ENCODE data around the gene C1orf141.

DNA sequence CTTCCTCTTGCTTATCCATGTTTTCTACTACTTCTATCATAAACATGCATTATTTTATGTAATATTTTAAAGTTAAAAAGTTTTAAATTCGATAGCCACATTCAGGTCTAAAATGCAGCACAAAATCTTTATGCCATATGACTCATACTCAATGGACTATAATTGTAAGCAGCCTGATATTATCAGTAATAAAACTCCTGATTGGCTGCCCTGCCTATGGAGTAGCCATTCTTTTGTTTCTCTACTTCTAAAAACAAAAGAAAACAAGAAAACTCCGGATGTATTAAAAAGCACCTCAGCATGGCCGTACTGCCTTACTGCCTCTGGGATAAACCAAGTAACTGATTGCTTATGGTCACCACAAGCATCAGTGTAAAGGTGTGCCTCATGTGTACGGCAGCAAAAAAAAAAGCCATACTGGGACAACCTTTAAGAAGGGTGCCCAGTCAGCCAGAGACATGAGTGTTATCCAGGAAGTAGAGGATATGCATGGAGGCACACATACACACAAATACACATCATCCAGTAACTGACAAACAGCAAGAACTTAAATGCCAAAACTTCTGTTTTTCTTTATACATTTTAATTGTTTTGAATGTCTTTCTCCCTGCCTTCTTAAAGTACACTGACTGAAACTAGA, 90.0 kb downstream of the C1orf141 start:
- TF ChIP-seq CTCF (IDR thresholded peaks at IDR 0.05) (no peak), EZH2 (IDR thresholded peaks at IDR 0.05; ENCODE audit: borderline replicate concordance, insufficient read depth, low read depth, low read length, poor library complexity, severe bottlenecking) (no peak)

Data from B cell (primary cell).